T-helper 1 cell treated with Interleukin-12 subunit alpha and Interleukin-12 subunit beta and Interleukin-4 antibody, amounts not matched to agents 30 ng/mL and 1 ng/mL, for 36 hours (primary cell): ENCODE measurements around the gene ETS2. TPM values are rescaled to one million over a fixed set of nuclear protein-coding genes. Genes with fewer than 3 reads are reported as not detected.

Experiments used
- intact Hi-C: fragments of 100-400 bp; cut with micrococcal nuclease; formaldehyde crosslinking; loops from one replicate; pipeline ENCODE4 v1.15.1; 2024
- total RNA-seq: library from RNA; stranded (reverse); gene quantifications from 2 replicates; pipeline ENCODE4 v1.2.3, GENCODE V29; 2022

Gene ETS2
- total RNA-seq, 1 donor from 2014 or later: 21.6 TPM

DNA sequence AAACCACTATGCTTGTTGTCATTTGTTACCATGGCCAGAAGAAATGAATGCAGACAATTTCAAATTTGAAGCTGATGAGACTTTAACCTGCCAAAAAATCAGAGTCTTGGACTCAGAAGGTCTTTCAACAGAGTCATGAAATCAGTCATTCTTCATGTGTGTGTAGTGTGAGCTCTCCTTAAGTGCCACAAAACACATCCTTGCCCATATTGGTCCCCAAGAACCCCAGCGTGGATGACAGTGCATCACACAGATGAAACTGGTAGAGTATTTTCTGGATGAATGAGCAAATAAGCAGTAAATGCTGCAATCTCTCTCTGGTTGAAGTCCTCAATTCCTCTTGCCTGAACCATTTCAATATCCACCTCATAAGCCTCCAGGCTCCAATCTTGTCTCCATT, 28.7 kb upstream of the ETS2 start:
- intact Hi-C loops: no loop called here

DNA sequence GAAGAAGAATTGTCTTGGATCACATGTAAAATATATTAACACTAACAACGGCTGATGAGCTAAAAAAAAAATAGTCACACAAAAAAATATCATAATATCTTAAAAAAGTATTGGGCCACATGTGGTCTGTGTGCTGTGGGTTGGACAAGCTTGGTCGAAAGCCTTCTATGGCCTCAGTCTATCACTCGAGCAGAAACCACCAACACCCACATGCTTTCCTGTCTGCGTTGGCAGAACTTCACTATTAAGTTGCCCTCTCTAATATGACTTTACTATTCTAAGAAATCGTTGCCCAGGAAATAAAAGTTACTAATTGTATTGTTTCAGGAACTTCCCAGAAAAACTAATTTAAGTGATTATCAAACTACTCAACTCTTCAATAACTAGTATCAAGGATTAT, 28.2 kb upstream of the ETS2 start:
- intact Hi-C loops: no loop called here

- intact Hi-C loops: loop anchor here (1.0 to 2.0 kb wide), 3 partner anchors 14 to 50 kb away; partner anchors contain the start of gene ETS2
Measured at GRCh38 chr21:38780879-38781278, 24.9 kb upstream of the ETS2 start.

DNA sequence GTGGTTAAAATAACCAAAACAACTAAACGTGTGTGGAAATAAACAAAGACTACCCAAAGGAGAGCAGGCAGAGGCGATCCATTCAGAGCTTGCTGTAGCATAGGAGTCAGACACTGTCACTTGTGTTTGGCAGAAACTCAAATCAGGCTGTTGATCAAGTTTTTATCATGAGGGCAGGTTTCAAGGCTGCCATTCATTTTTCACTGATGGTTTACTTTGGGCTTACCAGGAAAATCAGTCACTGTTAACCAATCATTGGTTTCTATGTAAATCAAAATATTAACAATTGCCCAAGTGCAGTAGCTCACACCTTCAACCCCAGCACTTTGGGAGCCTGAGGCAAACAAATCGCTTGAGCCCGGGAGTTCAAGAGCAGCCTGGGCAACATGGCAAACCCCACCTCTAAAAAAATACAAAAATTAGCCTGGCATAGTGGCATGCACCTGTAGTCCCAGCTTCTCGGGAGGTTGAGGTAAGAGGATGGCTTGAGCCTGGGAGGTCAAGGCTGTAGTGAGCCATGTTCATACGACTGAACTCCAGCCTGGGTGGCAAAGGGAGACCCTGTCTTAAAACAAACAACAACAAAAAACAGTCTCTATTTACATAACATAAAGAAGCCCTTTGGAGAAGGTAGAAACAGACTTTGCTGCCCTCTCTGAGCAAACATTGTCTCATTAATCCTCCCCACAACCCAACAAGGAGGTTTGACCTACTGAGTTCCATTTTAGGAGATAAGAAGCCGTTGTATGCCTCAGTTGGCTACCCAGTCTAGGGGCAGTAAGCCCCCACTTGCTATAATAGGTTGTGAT, 21.1 kb upstream of the ETS2 start:
- intact Hi-C loops: no loop called here

DNA sequence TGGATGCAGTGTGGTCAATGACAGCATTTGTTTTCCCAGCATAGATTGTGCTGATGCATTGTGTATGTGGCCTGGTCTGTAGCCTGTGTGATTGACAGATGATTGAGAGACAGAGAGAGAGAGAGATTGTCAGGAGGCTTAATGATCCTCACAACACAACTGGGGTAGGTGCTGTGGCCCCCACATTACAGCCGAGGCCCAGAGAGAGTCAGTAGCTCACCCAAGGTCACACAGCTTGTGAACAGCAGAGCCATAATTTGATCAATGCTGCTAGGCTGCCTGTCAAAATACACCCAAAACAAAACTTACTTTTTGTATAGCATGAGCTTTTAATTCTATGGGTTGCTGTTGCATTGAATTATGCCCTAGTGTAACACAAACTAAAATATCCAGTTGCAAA, 20.2 kb upstream of the ETS2 start:
- intact Hi-C loops: no loop called here

- intact Hi-C loops: no loop called here
Measured at GRCh38 chr21:38787016-38787415, 18.7 kb upstream of the ETS2 start.

DNA sequence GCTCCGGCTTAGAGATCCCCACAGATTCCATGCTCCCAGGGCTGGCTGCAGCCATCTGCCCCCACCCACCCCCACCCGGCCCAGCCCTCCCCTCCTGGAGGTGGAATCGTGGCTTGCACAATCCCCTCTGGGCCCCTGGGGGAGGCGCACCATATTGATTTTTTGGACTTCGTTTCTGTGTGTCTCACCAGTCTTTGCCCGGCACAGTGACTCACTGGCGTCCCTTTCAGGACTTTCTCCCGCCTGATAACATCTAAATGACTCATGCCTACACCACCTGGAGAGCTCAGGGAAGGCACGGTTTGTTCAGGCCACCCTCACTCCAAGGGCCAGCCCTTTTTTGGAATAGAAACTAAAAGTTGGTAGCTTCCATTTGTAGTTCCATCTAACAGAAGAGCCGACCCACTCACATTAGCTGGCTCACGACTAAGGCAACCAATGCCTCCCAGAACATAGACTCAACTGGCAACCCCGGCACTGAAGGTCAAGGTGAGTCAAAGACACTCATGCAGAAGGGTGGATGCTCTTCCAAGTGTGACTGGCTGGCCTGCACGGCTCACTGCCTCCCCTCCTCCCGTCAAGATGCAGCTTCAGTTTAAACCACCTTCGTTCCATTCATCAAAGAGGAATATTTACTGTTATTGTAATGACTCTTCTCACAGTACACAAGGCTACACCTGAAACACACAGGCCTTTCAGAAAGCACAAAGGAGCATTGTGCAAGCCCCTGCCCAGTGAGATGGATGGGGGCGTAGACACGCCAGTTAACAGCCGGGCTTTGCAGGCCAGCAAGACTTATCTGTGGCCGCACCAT, 18.1 kb upstream of the ETS2 start:
- intact Hi-C loops: no loop called here

DNA sequence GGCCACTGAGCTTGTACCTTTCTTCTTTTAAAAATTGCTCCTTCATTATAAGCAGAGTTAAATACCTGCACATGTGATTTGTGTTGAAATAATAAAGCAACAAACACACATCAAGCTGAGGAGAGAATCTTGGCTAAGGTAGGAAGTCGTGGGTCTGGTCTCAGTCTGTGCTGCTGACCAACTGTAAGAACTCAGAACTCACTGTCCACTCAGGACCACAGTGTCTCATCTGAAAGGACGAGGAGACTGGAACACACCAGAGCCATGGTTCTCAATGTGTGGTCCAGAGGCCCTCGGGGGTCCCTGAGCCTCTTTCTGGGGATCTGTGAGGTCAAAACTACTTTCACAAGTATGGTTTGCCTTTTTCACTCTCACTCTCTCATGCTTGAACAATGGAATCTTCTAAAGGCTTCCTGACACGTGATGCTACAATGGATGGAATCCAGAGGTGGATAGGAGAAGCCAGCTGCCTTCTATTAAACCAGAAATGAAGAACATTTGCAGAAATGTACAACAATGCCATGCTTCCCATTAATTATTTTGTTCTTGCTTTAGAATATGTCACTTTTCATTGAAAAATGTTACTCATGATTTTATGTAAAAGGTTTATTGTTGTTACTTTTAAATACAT, 17.3 kb upstream of the ETS2 start:
- intact Hi-C loops: no loop called here

DNA sequence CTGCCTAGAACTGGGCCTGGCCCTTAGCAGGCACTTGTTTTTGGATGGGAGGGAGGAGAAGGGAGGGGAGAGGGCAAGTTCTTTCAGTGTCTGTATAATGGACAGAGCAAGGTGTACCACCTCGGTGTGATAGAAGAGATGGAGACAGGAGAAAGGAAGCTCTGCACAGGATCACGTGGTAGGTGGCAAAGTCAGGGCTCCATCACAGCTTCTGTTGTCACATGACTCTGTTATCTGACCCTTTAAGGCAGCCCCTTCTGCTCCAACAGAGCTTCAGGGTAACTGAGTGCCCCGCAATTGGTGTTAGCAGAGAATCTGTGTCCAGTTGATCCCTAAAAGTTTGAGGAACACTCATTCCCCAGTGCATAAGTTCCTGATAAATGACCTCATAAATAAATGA, 16.5 kb upstream of the ETS2 start:
- intact Hi-C loops: no loop called here

- intact Hi-C loops: no loop called here
Measured at GRCh38 chr21:38790059-38790458, 15.7 kb upstream of the ETS2 start.

- intact Hi-C loops: no loop called here
Measured at GRCh38 chr21:38790961-38791360, 14.8 kb upstream of the ETS2 start.

DNA sequence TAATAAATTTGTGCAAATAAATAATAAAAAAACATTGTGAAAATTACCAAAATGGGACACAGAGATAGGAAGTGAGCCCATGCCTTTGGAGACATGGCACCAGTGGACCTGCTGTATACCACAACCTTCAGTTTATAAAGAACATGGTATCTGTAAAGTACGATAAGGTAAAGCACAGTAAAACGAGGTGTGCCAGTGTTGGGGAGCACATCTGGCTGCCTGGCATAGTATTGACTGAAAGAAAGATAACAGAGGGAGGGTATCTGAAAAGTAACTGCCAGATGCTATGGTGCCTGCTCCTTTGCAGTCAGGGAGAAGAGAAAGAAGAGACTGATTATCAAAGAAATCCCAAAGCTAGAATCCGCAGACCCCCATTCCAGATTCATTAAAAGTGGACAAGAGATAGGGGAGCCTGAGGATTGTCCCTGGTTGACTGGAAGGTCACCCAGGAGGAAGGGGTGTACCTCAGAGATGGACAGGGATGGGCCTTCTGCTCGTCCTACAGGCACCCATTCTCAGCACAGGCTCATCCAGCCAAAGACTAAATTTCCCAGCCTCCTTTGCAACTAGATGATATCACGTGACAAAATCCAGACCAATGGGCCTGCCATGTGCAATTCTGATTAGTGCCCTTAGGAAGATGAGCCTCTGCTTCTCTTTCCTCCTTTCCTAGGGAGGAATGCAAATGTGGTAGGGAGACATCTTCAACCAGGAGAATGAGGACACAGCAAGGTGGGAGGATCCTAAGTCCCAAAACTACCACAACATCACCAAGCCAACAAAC, 12.9 kb upstream of the ETS2 start:
- intact Hi-C loops: no loop called here

DNA sequence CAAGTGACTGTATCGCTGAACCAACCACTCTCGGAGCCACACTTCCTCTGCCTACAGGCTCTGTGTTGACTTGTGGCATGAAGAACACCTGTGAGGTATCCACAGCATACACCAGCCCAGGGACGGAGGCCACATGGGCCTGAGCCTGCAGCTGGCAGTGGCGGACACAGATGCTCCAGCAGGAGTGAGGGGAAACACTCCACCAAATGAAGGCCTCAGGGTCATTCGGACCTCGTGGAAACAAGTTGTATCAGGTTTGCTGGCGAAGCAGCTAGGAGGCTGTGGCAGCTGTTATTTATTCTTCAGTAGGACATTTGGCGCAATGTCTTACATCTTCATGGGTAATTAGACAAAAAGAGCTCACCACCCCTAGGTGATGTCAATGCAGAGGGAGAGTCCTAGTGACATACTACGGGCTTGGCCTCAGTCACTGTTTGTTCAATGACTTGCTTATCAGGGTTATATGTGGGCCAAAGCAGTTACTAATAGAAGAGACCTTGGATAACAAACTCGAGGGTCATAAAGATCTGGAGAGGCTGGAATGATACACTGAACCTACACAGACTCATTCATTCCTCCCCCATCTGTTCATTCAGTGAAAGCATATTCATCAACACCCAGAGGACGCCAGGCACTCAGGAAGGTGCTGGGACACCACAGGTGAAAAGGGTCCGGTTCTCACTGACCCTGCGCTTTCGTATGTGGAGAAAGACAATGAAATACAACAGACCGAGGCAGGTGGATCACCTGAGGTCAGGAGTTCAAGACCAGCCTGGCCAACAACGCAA, 11.6 kb upstream of the ETS2 start:
- intact Hi-C loops: no loop called here

GRCh38 chr21:38794978-38795377, 10.8 kb upstream of the ETS2 start:
- intact Hi-C loops: no loop called here

GRCh38 chr21:38795475-38795874, 10.3 kb upstream of the ETS2 start:
- intact Hi-C loops: no loop called here

- intact Hi-C loops: no loop called here
Measured at GRCh38 chr21:38796424-38796823, 9.3 kb upstream of the ETS2 start.

GRCh38 chr21:38797470-38797869, 8.3 kb upstream of the ETS2 start:
- intact Hi-C loops: no loop called here

DNA sequence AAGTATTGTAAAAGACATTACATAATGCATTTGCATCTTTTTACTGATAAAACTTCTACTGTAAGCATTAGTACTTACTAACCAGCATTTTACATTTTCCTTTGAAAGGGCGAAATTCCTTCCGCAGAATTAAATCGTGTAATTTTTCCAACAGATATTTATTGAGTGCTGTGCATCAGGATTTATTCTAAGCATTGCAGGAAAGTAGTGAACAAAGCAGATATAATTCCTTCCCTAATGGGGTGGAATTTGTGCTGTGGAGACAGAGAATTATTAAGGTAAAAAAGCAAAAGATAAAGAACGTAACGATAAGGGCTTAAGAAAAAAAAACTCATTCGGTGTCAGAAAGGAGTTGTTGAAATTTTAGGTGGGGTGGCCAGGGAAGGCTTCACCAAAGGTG, 7.6 kb upstream of the ETS2 start:
- intact Hi-C loops: no loop called here

- intact Hi-C loops: no loop called here
Measured at GRCh38 chr21:38798481-38798882, 7.2 kb upstream of the ETS2 start.

DNA sequence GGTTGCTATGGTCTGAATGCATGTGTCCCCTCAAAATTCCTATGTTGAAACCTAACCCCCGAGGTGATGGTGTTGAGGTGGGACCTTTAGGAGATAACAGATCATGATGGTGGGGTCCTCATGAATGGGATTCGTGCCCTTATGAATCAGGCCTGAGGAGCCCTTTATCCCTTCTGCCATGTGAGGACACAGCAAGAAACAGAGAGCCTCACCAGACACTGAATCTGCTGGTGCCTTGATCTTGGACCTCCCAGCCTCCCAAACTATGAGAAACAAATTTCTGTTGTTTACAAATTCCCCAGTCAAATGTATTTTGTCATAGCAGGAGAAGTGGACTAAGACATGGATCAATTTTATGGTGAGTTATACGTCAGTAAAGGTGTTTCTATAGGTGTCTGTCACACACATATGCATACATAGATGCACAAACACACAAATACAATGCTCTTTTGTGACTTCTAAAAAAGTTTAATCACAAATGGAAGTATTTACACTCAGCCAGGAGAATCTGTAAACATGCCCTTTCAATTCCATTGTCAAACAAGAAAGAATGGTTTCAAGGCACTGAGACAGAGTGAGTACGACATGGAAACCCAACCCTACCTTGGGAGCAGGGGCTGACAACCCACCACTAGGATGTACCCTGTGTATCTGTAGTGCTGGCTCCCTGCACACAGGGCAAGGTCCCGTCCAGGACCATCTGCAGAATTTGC, 5.5 kb upstream of the ETS2 start:
- intact Hi-C loops: loop anchor here (10.0 kb wide), 1 partner anchor 555 kb away; no protein-coding TSS in a partner anchor
